ENCODE data around the gene STAMBPL1.
A peak's percentile ranks its signal among the peaks of the same experiment; 100 is the strongest.

STAMBPL1 gene

DNA sequence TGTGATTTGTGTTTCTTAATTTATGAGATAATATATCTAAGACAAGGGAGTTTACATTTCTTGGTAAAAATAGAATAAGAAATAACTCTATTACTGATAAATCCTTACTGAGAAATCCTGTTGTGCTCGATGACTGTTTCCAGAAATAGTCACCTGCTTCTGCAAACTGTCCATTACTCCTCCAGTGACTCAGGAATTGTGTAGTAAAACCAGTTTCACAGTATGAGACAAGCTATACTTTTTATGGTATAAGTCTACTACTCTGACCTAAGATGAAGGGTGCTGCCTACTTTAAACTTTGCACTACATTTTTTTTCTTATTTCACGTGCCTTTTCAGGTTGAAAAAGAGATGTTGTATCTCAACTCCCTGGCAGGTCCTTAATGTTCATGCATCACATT is 21.6 kb upstream of the STAMBPL1 start:
- no peak for DNase-seq

DNA sequence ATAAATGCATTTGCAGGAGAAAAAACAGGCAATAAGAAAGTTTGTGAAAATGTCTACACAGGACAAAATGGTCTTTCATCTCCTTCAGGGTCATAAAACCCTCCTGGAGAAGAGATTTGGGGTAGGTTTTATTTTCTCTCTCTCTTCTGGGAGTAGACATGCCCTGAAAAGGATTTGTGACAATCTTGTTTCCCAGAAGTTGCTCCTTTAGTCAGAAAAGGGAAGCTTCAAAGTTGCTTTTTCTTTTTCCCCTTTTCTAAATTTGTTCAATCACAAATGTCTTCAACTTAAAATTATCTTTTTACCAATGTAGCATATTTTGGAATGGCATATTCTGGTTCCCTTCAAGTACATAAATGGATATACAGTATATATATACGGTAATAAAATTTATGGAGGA is 19.0 kb upstream of the STAMBPL1 start:
- DNase-seq: no peak

DNA sequence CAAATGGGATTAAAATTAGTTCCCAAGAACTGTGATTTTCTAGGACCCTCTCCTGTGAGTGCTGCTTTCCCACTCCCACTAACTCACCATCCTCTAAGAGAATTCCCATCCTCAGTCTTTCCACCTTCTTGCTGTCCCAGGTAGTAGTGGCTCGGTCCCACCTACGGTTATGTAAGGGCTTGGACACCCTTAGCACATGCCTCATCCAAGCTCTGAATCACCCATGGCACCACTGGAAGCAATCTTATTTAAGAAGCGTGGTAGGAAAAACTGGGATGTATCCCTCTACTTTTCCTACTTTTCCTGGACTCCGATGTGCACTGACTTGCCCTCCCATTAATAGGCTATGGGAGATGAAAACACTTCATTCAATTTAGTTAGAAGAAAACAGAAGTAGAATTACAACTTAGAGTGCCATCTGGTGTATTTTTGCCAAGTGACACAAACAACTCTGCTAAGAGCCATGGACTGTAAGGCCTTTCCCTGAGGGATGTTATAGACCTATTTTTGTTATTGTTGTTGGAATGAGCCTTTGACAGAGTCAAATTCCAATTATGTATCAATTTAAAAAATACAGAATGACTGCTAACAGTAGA is 14.7 kb upstream of the STAMBPL1 start:
- DNase-seq: no peak

DNA sequence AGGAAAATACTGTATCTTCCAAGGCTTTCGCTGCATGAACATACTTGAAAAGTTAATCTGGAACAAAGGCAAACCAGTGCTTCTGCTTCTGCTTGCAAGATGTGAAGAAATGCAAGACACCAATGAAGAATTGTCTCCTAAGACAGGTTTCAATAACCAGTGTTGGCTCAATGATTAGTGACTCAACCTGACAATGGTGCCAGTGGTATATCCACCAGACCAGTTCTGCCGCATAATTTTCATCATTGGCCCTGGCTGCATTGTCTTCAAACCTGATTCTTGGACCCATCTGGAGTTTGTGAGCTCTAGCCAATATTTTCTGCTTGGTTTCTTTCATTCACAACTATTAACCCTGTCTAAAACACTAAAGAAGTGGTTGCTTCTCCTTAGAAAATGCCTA is 13.6 kb upstream of the STAMBPL1 start:
- DNase-seq: no peak

DNA sequence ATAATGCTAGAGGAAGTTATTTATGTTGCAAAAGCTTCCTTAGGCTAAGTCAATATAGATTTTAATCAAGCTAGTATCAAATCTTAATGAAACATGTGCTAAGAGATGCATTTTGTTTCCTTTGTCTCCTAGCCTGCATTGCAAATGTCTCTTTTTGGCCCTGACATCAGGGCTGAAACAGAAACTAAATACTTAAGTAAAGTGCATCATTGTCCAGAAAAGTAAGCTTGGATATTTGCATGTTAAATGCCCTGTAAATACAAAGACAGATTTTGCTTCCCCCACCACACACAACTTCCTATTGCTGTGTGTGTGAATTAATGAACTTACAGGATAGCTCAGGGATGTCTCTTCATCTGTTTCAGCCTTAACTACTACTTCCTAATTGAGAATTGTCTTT is 10.0 kb upstream of the STAMBPL1 start:
- DNase-seq: no peak

DNA sequence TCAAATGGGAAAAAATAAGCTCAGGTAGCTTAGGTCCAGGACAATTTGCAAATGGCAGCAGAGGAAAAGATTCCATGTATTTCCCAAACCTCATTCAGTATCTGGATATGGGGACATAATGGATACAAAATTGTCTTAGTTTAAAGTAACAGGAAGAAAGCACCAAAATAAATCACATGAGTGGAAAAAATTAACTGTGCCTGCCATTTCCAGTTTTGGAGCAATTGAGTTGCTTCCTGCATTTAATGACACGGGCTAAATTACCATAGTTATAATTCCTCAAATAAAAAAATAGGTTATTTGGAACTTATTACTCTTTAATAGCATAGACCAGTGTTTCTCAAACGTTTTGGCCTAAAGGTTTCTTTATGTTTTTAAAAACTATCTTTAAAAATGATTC is 6.3 kb upstream of the STAMBPL1 start:
- DNase-seq: no peak

DNA sequence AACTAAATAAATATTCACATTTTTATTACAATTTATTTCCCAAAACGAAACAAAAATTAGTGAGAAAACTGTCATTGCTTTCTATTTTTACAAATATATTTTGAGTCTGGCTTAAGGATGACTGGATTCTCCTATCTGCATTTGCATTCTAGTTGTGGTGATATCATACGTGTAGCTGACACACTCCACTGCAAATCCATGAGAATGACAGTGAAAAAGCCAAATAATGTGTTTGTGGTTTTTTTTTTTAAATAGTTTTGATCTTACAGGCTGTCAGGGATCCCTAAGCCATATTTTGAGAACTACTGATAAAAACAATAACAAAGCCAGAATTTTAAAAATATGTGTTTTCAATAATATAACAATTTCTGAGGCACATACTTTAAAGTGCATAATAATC is 5.8 kb upstream of the STAMBPL1 start:
- peak; percentile 37 for DNase-seq

DNA sequence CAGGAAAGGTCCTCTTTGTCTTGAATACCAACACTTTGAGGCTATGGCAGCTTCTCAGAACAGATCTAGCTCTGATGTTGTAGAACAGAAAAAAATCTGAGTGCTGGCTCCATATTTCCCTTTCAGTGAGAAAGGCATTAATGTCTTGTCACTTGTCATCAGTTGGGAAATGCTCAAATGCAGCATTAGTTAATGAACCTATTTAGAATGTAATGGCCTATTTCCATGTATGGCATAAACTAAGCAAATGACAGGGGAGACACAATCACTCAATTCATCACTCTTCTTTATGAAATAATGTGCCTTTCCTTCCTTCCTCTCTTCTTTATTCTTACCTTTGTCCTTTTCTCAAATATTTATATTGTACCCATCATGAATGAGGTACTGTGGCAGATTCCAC is 5.0 kb upstream of the STAMBPL1 start:
- no peak for DNase-seq

DNA sequence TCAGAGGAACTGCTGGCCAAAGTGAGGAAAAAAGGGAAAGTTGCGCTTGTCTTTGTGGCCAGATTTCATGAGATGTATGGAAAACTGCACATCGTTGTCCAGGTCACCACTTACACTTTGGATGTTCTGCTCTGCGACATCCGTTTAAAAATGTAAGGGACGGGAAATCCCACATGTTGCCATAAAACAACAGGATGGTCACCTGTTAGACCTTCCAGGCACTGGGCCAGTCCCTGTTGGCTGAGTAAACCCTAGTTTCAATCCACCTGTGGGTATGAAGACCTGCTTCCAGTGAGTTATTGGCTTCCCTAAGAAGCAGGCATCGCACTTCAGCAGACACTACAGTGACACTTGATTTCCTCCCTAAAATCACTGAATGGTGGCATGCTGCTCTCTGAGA is 2.7 kb upstream of the STAMBPL1 start:
- DNase-seq: no peak

DNA sequence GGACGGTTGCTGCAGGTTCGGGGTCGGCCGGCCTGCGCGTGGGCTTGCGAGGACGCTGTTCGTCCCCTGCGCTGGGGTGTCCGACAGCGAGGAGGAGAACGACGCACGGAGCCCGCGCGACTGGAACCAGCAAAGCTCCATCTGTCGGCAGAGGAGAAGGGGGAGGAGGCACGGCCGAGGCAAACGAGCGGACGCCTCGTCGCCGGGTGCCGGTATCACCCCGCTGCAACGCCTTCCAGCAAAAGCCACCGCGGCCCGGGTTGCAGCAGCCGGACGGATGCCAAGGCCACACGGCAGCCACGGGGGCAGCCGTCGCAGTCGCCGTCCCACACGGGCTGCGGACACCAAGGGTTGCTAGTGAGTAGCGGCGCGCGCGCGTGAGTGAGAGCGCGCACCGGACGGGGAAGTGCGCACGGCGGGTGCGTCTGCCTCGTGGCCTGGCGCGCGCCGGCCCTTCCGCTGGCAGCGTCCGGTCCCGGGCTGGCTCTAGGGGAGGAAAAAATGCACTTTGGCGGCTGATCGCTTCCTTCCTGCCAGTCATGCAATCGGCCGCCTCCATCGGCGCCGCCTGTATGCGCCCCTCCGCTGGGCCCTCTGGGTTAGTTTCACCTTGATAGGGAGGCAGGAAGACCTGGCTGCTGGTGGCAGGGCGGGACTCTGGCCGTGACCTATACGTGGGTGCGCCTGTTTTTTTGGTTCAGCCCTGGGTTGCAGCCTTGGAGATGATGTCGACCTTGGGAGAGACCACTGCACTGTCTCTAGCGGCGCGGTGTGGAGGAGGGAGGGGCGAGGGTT is 434 bp downstream of the STAMBPL1 start:
- DNase-seq: peak; percentile 67

DNA sequence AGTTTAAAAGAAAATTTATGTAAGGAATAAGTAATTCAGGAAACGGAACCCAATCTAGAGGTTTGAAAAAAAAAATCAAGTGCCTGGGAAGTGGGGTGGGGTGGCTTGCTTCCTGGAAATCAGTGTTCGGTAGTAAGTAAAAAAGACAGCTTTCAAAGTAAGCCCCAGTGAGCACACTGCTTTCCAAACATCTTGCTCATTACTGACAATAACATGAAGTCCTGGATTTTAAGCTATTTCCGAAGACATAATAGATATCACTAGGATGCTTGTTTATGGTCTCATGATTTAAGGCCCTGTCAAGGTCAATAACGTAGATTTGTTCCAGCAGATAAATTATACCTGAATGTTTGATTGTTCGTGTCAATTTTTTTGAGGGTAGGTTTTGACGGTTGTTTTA is 1.3 kb downstream of the STAMBPL1 start:
- DNase-seq: no peak

DNA sequence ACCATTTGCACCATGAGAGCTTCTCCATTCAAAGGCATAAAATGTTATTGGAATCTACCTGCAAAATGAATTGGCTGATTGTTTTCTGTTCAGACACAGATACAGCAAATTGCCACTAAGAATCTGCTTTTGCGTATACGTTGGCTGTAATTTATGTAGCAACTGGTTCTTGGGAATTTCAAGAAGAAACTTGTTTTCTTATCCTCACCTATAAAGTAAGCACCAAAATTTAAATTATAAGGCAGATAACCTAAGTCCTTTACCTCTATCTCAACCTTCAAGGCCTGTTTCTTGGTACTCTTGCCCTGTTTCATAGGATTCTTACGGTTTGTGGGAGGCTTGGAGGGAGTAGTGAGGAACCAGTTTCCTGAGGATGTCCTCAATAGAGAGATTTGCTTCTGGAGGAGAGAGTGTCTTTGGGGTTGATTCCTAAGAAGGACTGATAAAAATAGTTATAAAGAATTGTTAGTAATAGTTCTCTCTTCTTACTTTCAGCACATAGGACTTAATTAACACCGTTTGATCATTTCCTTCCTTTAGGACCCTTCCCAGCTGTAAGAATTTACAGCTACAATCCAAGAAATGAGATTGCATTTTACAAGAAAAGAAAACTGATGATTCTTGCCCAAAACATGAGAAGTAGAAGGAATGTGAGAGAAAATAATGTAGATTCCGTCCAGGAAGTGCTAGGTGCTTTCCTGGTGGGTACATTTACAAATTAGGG is 2.0 kb downstream of the STAMBPL1 start:
- no peak for DNase-seq

DNA sequence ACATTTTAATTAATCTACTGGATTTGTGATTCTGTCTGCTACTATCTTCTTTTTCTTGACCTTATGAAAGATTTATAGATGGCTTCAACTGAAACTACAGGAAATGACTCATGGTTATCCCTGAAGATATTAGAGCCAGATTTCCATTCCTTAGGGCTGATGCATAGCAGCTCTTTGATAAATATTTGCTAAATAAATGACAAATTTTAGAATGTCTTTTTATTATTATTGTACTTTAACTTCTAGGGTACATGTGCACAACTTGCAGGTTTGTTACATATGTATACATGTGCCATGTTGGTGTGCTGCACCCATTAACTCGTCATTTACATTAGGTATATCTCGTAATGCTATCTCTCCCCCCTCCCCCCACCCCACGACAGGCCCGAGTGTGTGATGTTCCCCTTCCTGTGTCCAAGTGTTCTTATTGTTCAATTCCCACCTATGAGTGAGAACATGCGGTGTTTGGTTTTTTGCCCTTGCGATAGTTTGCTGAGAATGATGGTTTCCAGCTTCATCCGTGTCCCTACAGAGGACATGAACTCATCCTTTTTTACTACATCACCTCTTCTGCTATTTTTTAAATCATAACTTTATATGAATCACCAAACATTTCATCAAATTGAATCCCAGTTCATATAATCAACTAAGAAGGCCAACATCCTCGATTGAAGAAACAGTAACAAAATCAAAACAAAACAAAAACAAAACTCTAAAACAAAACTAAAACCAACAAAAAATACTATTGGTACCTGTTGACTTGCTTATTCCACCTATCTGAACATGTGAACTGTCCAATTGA is 2.8 kb downstream of the STAMBPL1 start:
- peak; percentile 84 for DNase-seq

DNA sequence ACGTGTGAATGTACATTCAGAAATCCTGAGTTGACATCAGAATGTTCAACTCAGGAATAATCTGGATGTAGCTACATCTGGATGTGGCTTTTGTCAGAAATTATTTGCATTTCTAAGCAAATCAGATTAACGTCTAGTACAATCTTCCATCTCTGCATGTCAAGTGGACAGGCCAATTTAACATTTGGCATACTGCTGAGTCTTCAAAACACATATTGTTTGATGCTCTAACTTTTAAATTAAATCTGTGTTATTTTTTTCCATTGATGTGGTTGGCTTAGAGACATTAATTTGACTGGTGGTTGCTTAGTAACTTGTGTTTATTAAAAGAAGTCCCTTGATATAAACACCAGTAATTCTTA is 3.4 kb downstream of the STAMBPL1 start:
- no peak for DNase-seq

DNA sequence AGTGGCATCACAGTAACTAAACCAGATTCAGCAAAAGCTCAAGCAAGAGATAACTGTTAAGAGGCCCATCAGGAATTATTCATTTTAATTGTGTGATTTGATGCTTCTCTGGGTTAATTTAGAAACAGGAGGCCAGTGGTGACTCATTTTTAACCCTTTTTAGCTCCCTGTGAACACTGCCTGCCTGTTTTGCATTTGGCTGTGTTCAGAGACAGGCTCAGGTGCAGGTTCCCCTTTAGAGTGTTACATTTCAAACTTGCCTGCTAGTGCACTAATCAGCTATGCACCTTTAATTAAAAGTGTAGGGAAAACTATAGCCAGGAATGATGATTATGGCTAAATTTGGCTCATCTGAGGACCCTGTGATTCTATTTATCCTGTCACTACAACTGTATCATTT is 6.5 kb downstream of the STAMBPL1 start:
- DNase-seq: no peak

DNA sequence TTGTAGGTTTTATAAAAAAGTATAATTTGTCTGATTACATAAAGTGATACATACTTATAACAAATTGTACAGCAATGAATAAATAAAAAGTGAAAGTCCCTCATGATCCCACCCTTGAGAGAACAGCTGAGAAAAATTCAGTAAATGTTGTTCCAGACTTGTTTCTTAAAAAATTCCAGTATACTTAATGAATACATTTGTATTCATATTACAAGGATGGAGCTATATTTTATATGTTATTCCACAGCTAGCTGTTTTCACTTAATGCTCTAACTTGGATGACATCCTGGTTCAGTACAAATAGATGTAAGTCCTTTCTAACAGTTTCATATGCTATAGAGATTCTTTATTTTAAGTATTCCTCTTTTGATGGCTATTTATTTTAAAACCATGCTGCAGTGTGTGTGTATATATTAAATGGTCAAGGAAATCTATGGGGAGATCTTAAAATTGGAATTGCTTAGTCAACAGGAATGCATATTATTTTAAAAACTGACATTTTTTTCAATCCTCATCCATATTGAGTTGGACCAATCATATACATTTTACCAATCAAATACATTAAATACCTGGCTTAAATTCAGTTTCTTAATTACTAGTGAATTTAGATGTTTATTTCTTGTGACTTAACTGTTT is 8.9 kb downstream of the STAMBPL1 start:
- DNase-seq: no peak

DNA sequence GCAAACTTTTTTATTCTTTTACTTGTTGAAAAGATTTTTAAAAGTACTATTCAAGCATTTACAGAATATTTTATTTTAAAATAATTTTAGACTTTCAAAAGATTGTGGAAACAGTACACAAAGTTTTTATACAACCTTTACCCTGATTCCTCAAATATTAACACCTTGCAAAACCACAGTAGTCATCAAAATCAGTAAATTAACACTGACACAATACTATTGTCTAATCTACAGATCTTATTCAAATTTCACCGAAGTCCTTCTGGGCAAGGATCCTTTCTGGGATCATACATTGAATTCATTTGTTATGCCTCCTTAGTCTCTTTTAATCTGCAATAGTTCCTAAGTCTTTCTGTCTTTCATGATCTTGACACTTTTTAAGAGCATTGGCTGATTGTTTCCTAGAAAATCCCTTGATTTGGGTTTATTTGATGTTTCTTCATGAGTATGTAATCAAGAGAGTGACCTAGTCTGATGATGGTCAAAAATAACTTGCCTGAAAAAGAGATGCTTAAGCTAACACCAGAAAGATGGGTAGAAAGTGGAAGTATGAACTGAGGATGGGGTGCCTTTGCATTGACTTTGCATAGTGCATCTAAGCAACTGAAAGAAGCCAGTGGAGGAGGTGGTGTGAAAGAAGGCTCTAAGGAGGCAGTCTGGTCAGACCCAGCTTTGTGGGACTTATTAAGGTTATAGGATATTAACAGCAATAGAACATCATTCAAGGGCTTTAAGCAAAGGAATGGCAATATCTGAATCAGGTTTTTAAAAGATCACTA is 9.7 kb downstream of the STAMBPL1 start:
- no peak for DNase-seq

DNA sequence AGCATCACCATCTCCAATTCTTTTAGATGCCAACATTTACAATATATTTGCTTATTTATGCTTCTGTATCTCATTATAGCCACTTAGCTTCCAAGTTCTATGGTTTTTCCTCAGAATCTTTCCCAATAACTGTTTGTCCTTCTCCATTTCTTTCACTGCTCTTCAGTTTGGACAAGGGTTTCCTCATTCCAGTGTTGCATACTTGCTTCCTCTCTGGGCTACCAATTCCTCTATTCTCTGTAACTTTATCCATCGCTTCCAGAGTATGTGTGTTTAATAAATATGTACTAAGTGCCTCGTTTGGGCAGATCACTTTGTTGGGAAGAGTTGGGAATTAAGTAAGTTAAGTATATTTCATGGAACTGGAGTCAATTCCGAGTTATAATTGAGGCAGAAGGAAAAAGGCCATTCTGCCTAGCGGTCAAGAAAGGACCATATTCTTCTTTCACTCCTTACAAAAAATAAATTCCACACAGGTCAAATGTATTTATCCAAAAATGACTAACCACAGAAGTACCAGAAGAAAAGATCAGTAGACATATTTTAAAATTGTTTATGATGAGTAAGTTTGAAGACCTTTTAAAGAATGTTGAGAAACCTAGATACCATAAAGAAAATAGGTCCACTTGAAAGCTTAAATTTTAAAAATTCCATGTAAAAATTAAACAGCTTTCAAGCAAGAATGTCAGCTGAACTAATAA is 10.8 kb downstream of the STAMBPL1 start:
- peak; percentile 51 for DNase-seq

DNA sequence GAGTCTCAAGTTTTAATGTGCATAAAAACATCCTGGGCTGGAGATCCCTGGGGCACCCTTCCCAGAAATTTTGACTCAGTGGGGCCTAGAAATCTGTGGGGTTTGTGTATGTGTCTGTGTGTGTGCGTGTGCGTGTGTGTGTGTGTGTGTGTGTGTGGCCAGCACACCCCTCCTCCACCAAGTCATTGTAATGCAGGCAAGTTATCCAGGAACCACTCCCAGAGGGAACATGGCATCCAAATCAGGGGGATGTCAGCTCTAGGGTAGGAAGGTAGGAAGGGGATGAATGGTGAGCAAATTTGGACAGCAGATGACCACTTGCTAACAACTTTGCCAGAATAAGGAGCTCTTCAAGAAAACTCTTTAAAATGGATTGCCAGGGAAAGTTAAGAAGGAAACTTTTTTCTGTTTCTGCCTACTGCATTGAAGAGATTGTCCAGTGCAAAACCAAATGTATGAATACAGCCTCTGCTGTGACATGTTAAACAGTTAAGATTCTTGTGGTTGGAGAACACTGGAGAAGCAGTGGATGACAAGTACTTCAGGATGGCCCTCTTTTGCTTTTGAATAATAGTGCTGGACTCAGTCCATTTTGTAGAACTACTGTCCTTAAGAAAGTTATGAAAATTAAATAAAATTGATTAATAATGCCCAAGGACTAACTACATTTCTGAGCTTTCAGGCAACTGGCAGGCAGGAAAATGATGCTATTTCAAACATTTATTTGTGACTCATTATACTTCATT is 12.3 kb downstream of the STAMBPL1 start:
- peak; percentile 80 for DNase-seq

DNA sequence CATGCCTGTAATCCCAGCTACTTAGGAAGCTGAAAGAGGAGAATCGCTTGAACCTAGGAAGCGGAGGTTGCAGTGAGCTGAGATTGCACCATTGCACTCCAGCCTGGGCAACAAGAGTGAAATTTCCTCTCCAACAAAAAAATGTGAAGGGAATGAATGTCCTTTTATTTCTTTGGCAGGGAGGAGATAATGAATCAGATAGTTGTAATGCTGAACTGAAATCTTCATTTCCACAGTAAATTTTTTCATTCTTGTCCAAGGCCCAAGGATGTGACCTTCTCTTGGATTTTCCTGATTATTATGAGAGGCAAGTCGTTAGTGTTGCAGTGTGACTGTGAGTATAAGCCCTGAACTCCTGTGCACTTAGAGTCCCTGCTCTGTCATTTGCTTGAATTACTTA is 13.6 kb downstream of the STAMBPL1 start:
- peak; percentile 64 for DNase-seq

DNA sequence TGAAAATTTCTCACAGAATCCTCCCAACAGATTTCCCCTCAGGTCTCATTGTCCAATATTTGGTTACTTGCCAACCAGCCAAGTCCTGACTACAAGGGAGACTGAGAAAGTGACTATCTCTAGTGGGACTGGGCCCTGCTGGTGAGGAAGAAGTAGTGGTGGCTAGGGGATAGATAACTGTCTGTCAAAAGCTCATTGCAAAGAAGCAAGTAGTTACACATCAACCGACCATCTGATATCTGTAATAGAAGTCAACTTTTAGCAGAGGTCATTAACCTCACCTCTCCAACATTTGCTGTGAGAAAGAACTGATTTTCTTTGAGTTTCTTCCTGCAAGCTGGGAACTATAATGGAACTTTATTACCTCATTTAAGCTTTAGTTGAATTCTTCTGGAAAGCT is 15.2 kb downstream of the STAMBPL1 start:
- no peak for DNase-seq
